Stromal cell of bone marrow (primary cell): ENCODE data around the gene LETM1.

Source experiments
- DNase-seq: peaks from one replicate; pipeline ENCODE4 v3.0.0-alpha.2; 2012; ENCODE audit warnings: low read depth

LETM1 gene

GRCh38 chr4:1872870-1873269 is 16.9 kb upstream of the LETM1 start:
- DNase-seq, result peak; percentile 62

- no peak for DNase-seq
These were observed 15.6 kb upstream of the LETM1 start for GRCh38 chr4:1871471-1872021.

- peak; percentile 81 for DNase-seq
These were observed 14.9 kb upstream of the LETM1 start, which contains the start of gene NSD2 for GRCh38 chr4:1870578-1871443. Gene NSD2 (plus strand): TSS chr4:1871393. CDS start chr4:1900655, 29,262 bp downstream.

GRCh38 chr4:1870328-1870577 is 14.3 kb upstream of the LETM1 start:
- DNase-seq, result peak; percentile 58

GRCh38 chr4:1869530-1870327 is 13.8 kb upstream of the LETM1 start:
- DNase-seq, result no peak

GRCh38 chr4:1868912-1869311 is 13.0 kb upstream of the LETM1 start:
- DNase-seq, result no peak

GRCh38 chr4:1868293-1868692 is 12.3 kb upstream of the LETM1 start:
- no peak for DNase-seq

- DNase-seq, result no peak
These were observed 10.3 kb upstream of the LETM1 start for GRCh38 chr4:1866189-1866661.

GRCh38 chr4:1864076-1865008 is 8.4 kb upstream of the LETM1 start:
- DNase-seq, result no peak

- DNase-seq, result no peak
These were observed 7.5 kb upstream of the LETM1 start for GRCh38 chr4:1863297-1864033.

GRCh38 chr4:1862961-1863296 is 7.0 kb upstream of the LETM1 start:
- no peak for DNase-seq

GRCh38 chr4:1862055-1862911 is 6.3 kb upstream of the LETM1 start:
- no peak for DNase-seq

GRCh38 chr4:1859389-1859753 is 3.4 kb upstream of the LETM1 start:
- DNase-seq, result no peak

- no peak for DNase-seq
These were observed 2.0 kb upstream of the LETM1 start for GRCh38 chr4:1857931-1858330.

GRCh38 chr4:1856943-1857699 is 1.2 kb upstream of the LETM1 start:
- no peak for DNase-seq

- DNase-seq, result no peak
These were observed 454 bp downstream of the LETM1 start for GRCh38 chr4:1855333-1856070.

- DNase-seq, result no peak
These were observed 1.2 kb downstream of the LETM1 start for GRCh38 chr4:1854752-1855151.

- DNase-seq, result no peak
These were observed 2.9 kb downstream of the LETM1 start for GRCh38 chr4:1852904-1853623.
